ENCODE results near the gene CYP1A1.

The CYP1A1 gene

DNA sequence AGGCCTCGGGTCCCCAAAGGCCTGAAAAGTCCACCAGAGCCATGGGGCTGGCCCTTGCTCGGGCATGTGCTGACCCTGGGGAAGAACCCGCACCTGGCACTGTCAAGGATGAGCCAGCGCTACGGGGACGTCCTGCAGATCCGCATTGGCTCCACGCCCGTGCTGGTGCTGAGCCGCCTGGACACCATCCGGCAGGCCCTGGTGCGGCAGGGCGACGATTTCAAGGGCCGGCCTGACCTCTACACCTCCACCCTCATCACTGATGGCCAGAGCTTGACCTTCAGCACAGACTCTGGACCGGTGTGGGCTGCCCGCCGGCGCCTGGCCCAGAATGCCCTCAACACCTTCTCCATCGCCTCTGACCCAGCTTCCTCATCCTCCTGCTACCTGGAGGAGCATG, 24.5 kb upstream of the CYP1A1 start:
- TF ChIP-seq EZH2 (IDR thresholded peaks at IDR 0.05; ENCODE audit: borderline replicate concordance, low read length) (no peak), CTCF (IDR thresholded peaks at IDR 0.05; ENCODE audit: low read length) (no peak)
- H3K4me2 ChIP-seq (ENCODE audit: low read length) = no peak overlapping the region
- H3K9me2 ChIP-seq (ENCODE audit: low read depth, low read length) = no peaks in the 10 kb centered on the region
- H3K4me3 ChIP-seq (ENCODE audit: low read depth, low read length, poor library complexity, severe bottlenecking) = no peak overlapping the region
- no peaks in the 10 kb centered on the region for H4K20me1 ChIP-seq (ENCODE audit: insufficient read depth, low read length)
- no peak overlapping the region for H2AFZ ChIP-seq (ENCODE audit: low read length)
- H3K27me3 ChIP-seq (ENCODE audit: insufficient read depth, low read length) = peaks cover 16% of the 10 kb centered on the region
- H3K36me3 ChIP-seq (ENCODE audit: insufficient read depth, low read length) = no peaks in the 10 kb centered on the region
- no peaks in the 10 kb centered on the region for H3K4me1 ChIP-seq (ENCODE audit: insufficient read depth, low read length, severe bottlenecking)
- no peak overlapping the region for H3K27ac ChIP-seq (ENCODE audit: low read depth, low read length, poor library complexity, severe bottlenecking)
- H3K9ac ChIP-seq (ENCODE audit: low read length) = no peak overlapping the region
- H3K9me3 ChIP-seq (ENCODE audit: low read length) = no peaks in the 10 kb centered on the region
- H3K79me2 ChIP-seq (ENCODE audit: insufficient read depth, low read length) = no peaks in the 10 kb centered on the region
- no peaks in the 10 kb centered on the region for H3F3A ChIP-seq (ENCODE audit: insufficient read depth, low read length)

DNA sequence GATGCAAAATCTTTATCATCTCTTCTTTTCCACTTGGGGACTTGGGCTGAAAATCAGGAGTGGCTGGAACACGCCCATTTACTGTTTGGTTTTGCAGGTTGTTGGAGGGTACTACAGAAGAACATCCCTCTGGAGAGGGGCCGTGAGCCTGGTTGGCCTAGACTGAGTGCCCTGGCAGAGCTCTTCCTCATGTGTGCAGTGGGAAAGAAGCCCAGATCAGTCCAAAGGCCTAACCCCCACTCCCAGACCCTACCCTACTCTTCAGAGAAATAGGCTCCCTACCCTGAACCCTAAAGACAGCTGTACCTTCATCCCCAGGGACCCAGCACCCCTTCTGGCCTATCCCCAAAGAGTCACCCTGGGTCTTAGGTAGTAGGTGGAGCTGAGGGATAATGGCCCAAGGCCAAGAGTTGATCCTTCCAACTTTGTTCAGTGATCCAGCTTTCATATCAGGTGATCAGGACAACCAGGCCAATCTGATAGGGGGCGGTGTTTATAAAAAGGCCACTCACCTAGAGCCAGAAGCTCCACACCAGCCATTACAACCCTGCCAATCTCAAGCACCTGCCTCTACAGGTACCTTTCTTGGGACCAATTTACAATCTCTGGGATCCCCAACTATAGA, 23.1 kb upstream of the CYP1A1 start, which contains the start of gene CYP1A2:
Gene CYP1A2, plus strand, starts transcription at position 524 of the 625 bp plus-strand sequence. CDS start 894 bp downstream, outside the sequence.
- no peak within 1 kb of the TSS for H2AFZ ChIP-seq (ENCODE audit: low read length)
- no peaks in the 10 kb centered on the region for H3K36me3 ChIP-seq (ENCODE audit: insufficient read depth, low read length)
- no peaks in the 10 kb centered on the region for H3K4me1 ChIP-seq (ENCODE audit: insufficient read depth, low read length, severe bottlenecking)
- no peak for TF ChIP-seq EZH2 (IDR thresholded peaks at IDR 0.05; ENCODE audit: borderline replicate concordance, low read length)
- 0 out of 2 replicates have a peak, but pooled peaks have one; percentile 4 for TF ChIP-seq CTCF (IDR thresholded peaks at IDR 0.05; ENCODE audit: low read length)
- H3K4me3 ChIP-seq (ENCODE audit: low read depth, low read length, poor library complexity, severe bottlenecking) = no peak within 1 kb of the TSS
- no peaks in the 10 kb centered on the region for H3K9me3 ChIP-seq (ENCODE audit: low read length)
- H4K20me1 ChIP-seq (ENCODE audit: insufficient read depth, low read length) = no peaks in the 10 kb centered on the region
- H3K4me2 ChIP-seq (ENCODE audit: low read length) = no peak within 1 kb of the TSS
- H3K79me2 ChIP-seq (ENCODE audit: insufficient read depth, low read length) = no peaks in the 10 kb centered on the region
- no peak within 1 kb of the TSS for H3K9ac ChIP-seq (ENCODE audit: low read length)
- H3K9me2 ChIP-seq (ENCODE audit: low read depth, low read length) = no peaks in the 10 kb centered on the region
- no peak within 1 kb of the TSS for H3K27ac ChIP-seq (ENCODE audit: low read depth, low read length, poor library complexity, severe bottlenecking)
- H3F3A ChIP-seq (ENCODE audit: insufficient read depth, low read length) = no peaks in the 10 kb centered on the region
- H3K27me3 ChIP-seq (ENCODE audit: insufficient read depth, low read length) = peaks cover 16% of the 10 kb centered on the region

- Histone ChIP-seq H3K36me3 (ENCODE audit: insufficient read depth, low read length) (peaks cover 3% of the 10 kb centered on the region; the same call in 1 of the 2 replicates), H3F3A (ENCODE audit: insufficient read depth, low read length) (no peaks in the 10 kb centered on the region), H4K20me1 (ENCODE audit: insufficient read depth, low read length) (no peaks in the 10 kb centered on the region), H3K79me2 (ENCODE audit: insufficient read depth, low read length) (no peaks in the 10 kb centered on the region), H3K4me2 (ENCODE audit: low read length) (no peak overlapping the region), H3K9me3 (ENCODE audit: low read length) (peaks cover 5% of the 10 kb centered on the region), H3K27ac (ENCODE audit: low read depth, low read length, poor library complexity, severe bottlenecking) (no peak overlapping the region), H3K9ac (ENCODE audit: low read length) (no peak overlapping the region), H2AFZ (ENCODE audit: low read length) (no peak overlapping the region), H3K4me3 (ENCODE audit: low read depth, low read length, poor library complexity, severe bottlenecking) (no peak overlapping the region), H3K9me2 (ENCODE audit: low read depth, low read length) (no peaks in the 10 kb centered on the region), H3K27me3 (ENCODE audit: insufficient read depth, low read length) (peaks cover 11% of the 10 kb centered on the region), H3K4me1 (ENCODE audit: insufficient read depth, low read length, severe bottlenecking) (no peaks in the 10 kb centered on the region)
- TF ChIP-seq EZH2 (IDR thresholded peaks at IDR 0.05; ENCODE audit: borderline replicate concordance, low read length) = no peak
- no peak for TF ChIP-seq CTCF (IDR thresholded peaks at IDR 0.05; ENCODE audit: low read length)
Observed at GRCh38 chr15:74746389-74746788, 21.1 kb upstream of the CYP1A1 start.

Data from OCI-LY1 (cell line).